Globus pallidus (tissue), 1 donor: ENCODE measurements around the gene MRFAP1L1.
"Not testable (repeated sequence)": the region's sequence is repeated elsewhere in the genome, so short reads cannot be mapped to it uniquely, and the experiment has no call there.

Experiments used
- DNase-seq: peaks from one replicate; pipeline ENCODE4 v3.0.0-alpha.2; 2015; ENCODE audit warnings: low spot score

The MRFAP1L1 gene

DNA sequence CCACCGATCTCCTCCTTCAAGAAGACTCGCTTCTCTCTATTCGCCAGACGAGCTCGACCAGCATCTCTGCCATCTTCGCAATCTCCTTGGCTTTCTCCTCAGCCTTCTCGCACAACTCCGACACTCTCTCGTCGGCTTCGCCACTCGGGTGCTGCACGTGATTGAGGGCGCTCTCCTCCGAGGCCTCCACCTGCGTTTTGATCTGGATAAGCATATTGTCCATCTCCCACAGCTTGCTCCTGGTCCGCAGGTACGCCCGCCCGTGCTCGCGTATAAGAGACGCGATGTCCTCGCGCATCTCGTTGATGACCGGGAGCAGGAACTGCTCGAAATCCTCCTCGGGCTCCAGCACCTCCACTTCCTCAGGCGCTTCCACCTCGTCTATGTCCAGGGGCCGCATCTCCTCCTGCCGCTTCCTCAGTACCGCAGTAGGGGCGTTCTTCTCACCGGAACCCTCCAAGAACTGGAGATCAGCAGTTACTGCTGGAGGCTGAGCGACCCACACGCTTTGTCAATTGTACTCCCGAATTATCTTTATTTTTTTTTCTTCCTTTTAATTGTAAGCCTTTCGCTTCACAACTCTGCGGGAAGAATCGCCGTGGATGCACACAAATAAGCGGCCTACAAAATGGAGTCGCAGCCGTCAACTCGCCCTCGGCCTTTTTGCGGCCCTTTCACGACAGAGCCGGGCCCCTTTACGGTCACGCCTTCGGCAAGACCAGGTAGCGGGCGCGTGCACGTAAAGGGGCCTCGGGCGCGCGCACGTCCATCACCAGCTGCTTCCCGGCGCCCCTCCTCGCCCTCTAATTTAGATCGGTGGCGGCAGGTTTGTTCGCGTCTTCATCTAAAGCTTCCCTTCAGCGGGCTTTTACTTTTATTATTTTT is at the start of gene MRFAP1L1:
MRFAP1L1 (minus strand) TSS at position 636 of the 885 bp plus-strand sequence; CDS start at position 400, 236 bp downstream.
- peak; percentile 93 for DNase-seq

DNA sequence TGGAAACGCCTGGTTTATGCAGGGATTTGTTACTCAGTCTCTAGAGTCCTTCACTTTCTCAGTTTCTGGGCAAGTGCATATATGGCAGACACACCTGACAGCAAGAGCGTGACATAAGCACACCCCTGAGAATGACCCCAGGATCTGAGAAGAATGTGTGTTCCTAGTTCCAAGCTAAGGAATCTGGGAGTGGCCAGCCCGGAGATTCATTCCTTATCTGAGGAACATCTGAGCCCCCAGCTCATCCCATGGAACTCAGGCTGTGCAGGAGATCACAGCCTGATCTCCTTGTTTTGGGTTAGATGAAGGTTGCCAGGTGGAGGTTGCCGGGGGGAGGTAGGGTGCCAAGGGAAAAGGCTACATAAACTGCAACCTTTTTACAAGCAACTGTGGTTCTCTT is 49.1 kb upstream of the MRFAP1L1 start:
- no peak for DNase-seq

DNA sequence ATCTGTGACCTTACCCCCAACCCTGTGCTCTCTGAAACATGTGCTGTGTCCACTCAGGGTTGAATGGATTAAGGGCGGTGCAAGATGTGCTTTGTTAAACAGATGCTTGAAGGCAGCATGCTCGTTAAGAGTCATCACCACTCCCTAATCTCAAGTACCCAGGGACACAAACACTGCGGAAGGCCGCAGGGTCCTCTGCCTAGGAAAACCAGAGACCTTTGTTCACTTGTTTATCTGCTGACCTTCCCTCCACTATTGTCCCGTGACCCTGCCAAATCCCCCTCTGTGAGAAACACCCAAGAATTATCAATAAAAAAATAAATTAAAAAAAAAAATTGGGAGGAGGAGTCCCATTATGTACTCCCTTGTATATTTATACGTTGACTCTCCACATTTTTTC is 46.7 kb upstream of the MRFAP1L1 start:
- not testable (repeated sequence) for DNase-seq

DNA sequence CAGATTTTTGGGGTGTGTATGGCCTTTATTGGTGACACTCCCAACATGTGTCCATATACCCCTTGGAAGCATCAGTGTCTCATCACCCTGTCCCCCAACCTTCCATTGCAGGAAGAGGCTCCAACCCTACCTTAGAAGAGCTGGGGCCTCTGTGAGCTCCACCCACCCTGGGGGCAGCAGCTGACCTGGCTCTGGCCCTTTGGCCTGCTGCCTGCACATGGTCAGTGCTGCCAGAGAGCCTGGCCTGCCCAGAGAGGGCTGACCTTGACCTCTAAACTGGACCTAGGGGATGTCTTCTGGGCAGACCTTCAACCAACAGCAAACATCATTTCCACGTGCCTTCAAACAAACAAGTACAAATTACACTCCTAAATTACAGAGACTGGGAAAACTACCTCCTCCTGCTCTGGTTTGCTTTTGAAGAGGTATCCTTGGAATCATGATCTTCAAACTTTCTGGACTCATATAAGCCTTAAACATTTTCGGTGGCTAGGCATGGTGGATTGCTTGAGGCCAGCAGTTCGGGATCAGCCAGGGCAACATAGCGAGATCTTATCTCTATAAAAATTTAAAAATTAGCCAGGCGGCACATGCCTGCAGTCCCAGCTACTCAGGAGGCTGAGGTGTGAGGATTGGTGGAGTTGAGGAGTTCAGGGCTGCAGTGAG is 45.6 kb upstream of the MRFAP1L1 start:
- DNase-seq: no peak

DNA sequence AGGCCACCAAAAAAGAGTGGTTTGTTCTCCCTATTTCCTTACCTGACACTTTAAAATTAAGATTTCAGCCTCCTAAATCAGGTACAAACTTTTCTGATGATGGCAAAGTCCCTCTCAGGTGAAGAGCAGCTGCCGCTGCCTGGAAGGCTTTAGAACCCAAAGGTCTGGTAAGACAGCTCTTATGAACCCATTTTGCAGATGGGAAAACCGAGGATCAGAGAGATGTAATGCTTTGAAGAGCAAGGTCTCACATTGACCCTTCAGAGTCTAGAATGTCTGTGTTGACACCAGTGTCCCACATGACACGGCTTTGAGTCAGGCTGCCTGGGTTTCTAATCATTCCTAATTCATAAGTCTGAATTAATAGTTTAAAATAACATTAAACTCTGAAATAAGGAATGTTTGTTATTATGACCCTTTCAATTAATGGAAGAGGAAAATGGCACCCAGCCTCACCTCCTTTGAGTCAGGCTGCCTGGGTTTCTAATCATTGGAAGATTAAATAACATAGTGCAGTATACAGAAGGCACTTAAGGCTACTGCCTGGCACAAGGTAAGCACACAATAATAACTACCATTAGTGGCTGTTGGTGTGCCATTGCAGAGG is 44.9 kb upstream of the MRFAP1L1 start:
- DNase-seq: no peak

DNA sequence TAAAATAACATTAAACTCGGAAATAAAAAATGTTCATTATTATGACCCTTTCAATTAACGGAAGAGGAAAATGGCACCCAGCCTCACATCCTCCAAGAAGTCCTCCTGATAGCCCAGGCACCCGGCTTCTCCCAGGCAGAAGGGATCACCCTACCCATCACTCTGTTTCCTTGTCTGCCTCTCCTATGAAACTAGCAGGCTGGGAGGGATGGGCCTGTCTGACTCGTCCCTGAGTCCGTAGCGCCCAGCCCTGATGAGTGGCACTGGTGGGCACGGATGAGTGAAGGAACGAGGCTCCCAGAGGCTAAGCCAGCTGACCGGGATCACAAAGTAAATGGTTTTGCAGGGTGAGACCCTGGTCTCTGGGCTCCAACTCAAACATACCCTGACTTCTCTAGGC is 44.2 kb upstream of the MRFAP1L1 start:
- DNase-seq: no peak

DNA sequence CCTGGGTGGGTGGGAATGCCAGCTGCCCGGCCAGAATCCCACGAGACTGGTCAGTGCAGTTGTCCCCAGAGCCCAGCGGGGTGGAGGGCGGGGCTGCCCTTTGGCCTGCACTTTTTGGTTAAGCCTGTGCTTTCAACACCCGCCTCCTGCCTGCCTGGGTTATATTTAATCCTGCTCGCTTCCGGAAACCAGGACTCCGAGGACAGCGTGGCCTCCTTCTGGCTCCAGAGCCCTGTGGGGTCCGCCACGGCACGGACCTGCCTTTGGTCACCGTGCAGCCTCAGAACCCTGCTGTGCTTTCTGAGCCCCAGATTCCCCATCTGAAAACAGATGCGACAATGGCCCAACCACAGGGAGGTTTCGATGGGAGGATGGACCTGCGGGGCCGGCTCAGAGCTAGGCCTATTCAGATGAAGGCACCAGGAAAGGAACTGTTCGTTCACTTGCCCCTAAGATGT is 43.5 kb upstream of the MRFAP1L1 start:
- no peak for DNase-seq

DNA sequence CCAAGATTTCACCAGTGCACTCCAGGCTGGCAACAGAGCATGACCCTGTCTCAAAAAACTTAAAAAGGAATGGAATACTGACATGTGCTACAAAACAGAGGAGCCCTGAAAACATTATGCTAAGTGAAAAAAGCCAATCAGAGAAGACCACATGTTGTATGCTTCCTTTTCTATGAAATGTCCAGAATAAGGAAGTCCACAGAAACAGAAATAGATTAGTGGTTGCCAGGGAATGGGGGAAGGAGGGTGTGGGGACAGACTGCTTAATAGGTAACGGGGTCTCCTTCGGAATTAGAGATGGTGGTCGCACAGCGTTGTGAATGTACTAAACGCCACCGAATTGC is 42.8 kb upstream of the MRFAP1L1 start:
- DNase-seq: peak; percentile 26

DNA sequence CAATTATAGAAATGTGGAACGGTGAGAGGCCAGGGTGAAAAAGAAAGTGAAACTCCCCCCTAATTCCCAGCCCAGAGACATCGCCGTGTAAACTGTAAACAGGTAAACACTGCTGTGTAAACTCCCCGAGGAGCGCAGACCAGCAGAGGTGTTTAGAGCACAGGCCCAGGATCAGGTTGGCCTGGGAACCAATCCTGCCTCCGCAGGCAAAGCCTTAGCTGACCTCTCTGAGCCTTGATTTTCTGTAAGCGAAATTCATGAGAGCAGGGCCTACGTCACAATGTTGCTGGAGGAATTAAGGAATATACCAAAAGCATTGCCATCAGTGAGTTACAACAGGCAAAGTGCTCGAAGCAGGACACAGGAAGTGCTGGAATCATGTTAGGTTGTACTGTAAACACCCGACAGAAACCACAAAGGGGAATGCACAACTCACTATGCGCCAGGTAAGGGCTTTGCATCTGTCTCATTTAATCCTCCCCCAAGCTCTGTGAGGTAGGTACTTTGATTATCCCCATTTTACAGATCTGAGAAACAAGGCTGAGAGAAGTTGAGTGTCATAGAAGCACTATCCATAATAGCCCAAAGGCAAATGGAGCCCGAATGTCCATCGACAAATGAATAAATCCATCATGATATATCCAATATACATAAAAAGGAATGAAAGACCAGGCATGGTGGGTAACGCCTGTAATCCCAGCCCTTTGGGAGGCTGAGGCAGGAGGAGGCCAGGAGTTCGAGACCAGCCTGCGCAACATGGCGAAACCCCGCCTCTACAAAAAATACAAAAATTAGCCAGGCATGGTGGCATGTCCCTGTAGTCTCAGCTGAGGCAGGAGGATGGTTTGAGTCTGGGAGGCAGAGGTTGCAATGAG is 42.2 kb upstream of the MRFAP1L1 start:
- DNase-seq: no peak

DNA sequence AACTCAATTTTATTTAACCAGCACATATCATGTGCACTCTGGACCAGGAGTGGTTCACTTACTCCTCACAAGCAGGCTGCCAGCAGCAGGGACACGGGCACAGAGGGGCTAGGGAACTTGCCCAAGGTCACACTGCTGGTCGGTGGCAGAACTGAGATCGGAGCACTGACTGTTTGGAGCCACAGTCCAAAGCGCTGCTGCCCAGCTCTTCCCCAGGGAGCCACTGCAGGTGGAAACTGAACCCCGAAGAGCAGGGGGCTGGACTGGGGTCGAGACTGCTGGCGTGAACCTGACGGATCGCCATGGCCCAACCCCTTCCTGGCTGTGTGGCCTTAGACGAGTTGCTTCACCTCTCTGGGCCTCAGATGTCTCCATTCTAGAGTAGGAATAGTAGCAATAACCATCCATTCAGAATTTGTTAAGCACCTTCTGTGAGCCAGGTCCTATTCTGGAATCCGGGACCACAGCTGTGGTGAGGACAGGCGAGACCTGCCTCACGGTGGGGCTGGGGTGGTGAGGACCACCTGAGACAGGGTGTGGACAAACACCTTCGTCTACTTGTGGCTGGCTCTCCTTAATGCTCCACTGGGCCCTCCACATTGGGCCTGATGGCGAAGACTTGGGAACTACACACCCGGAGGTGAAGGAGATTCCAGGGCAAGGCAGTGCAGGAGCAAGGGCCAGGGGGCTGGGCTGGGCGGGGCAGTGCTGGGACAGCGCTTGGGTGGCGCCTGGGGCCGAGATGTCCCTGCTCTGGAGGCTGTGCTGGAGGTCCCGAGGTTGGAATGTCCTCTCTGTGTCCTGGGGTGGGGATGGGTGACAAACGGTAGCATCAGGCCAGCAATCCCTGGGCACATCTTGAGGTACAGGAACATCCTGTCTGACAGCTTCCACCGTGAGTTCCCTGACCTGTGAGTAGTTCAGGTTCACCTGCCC is 40.9 kb upstream of the MRFAP1L1 start:
- no peak for DNase-seq

DNA sequence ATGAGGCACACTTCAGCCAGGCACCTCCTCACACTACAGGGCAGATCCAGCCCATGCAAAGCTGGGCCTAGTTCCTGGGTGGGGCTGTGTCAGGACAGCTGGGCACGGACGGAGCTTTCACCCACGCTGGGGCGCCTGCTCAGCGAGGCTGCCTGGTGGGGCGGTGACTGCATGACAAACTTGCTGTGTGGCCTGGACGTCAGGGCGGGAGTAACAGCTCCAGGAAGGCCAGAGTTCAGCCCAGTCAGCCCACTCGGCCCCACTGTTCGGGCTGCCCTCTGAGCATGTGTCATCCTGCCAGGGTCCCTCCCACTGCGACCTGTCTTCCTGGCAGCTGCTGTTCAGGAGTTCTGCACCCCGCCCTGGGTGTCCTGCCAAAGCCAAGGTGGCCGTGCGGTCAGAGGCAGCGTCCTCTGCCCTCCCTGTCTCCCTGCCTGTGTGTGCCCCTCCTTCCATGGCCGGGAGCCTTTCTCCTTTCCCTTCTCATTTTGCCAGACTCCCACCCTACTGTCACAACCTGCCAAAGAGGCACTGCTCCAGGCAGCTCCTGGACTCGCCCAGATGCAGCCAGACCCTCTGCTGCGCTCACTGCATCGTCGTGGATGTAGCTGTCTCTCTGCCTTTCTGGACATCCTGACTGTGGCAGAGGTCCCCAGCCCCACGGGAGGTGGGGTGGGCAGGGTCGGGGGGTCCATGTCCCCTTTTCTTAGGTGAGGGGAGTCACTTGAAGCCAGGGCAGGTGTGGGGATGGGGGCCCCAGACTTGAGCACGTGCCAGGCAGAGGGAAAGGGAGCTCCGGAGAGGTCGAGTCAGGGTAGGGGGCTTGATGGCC is 39.9 kb upstream of the MRFAP1L1 start:
- DNase-seq: no peak

DNA sequence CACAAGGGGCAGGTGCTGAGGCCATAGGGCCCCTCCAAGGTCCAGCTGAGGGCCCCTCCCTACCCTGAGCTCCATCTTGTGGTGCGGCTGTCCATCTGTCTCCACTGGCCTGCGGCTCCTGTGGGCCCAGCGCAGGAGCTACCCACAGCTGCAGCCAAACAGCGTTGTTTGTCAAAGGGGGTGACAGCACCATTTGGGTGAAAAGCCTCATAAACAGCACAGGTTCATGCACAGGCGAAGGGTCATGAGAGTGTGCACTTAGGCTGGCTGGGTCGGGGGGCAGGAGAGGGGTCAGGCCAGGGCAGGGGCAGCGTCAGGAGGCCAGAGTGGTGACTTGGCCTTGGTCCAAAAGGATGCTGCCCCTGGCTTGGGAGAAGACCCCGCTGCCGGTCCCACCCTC is 38.6 kb upstream of the MRFAP1L1 start:
- DNase-seq: no peak

DNA sequence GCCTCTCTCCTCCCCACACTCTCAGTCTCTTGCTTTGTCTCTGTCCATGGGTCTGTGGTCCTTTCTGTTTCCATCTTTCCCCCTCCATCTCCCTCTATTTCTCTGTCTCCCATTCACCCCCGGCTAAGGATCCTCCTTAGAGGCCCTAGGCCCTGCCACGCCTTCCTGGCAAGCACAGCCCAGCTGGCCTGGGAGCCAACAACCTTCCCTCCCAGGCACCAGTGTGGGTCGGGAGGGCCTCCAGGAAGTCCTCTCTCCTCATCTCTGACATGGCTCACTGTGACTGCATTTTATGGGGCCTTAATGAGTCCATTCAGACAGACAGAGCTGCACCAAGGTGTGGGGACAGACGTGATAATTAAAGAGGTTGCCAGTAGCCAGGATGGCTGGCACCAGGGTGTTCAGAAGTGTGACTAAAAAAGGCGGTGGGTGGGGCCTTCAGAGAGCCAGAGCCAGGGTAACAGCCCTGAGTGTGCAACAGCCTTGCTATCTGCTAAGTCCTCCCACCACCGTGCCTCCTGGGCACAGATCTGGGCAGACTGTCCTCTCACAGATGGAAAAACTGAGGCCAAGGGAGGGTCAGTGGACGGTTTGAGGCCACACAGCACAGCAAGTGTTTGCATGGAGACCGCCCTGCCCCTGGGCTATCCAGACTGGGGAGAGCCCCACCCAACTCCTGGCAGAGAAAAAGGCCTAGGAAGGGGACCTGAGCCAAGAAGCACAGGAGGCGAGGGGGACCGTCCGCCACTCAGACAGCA is 37.8 kb upstream of the MRFAP1L1 start:
- no peak for DNase-seq

DNA sequence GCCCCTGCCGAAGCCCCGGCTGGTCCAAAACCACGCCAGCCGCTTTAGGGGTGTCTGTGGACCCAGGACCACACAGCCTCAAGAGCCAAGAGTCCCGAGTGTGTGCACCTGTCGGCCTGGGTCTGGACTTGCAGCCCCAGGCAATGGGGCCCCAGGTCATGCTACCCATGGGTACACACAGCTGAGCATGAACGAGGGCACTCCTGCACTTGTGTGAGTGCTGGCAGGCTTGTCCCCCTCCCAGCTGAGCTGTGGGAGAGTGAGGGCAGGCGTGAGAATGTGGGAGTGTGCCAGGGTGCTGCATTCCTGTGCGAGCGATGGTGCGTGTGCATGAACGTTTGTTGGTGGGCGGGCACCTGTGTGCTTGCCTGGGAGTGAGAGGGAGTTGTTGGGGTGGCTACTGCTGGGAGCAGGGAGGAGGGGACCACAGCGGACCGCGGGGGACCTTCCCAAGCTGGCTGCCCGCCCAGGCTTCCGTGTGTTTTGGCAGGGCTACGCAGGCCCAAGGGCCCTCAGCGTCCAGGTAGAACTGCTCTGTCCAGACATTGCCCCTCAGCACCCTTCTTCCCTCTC is 37.1 kb upstream of the MRFAP1L1 start:
- no peak for DNase-seq

DNA sequence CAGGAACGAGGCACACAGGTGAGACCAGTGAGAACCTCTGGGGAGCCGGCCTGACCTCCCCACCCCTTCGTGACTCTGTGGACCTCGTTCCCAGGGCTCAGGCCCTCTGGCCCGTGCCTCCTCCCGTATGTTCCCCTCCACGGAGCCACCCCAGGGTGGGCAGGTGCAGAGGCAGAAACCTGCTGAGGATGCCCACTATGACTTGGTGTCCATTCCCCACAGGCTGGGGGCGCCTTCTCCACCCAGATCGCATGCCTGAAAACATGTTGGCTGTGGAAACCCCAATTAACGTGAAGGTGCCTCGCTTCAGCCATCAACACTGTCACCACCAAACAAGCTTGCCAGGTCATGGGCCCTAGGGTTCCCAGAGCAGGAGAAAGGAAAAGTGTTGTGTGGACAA is 33.3 kb upstream of the MRFAP1L1 start:
- no peak for DNase-seq

DNA sequence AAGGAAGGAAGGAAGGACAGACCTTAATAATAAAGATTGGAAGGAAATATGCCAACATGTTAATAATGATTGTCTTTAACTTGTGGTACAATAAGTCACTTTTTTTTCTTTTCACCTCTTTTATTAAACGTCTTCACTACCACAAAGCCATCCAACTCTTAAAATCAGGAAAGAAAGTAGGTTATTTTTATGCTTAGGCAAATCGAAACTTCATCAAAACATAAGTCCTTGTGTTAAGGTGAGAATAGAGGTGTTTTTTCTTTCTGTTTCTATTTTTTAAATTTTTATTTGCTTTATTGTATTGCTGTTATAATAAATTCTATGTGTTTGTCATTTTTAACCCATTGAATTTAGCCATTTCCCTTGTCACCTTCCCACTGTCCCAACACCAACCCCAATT is 32.8 kb upstream of the MRFAP1L1 start:
- DNase-seq: no peak

DNA sequence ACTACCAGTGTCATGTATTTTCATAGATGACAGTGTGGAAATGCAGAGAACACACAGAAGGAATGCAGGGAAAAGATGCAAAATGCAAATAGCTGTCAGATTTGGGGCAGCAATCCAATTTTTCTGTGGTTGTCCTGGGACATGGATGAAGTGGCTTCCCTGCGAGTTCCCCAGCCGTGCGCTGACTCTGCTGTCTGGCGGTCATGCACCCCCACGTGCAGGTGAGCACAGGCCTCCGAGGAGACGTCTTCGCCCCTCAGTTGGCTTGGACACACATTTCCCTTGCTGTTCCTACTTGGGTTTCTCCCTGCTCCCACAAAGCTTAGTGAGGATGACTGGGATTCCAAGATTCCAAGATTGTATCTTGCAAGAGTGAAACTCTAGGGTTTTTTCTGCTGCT is 30.7 kb upstream of the MRFAP1L1 start:
- no peak for DNase-seq

DNA sequence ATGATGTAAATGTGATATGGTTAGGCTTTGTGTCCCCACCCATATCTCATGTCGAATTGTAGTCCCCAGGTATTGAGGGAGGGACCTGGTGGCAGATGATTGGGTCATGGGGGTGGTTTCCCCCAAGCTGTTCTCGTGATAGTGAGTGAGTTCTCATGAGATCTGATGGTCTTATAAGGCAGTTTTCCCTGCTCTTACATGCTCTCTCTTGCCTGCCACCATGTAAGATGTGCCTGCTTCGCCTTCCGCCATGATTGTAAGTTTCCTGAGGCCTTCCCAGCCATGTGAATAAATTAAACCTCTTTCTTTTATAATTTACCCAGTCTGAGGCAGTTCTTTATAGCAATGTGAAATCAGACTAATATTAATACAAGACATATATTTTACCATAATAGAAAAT is 30.3 kb upstream of the MRFAP1L1 start:
- no peak for DNase-seq
